GM18867 (cell line): ENCODE results near the gene SERINC5.

Experiments used
- ATAC-seq: cut with Tn5 transposase; IDR thresholded peaks from one replicate; pipeline ENCODE4 v1.9.1; 2021; ENCODE audit warnings: mild to moderate bottlenecking, moderate library complexity; ENCODE audit not compliant: unreplicated experiment

The SERINC5 gene

DNA sequence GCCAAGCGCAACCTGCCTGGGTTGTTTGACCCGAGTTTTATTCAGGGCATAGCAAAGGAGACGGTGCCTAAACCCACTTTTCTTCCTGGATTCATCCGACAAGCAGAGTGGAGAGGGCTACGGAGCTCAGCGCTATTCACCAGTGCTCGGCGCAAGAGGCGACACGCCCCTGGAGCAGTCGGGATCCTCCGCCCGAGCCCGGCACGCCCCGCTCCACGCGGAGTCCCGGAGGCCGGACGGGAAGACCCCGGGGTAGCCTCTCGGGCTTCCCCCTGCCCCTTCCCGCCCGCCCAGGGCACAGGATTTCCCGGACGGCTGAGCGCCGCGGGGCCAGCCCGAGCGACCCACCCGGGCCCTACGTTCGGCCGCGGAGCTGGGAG lies 427 bp downstream of the SERINC5 start:
- ATAC-seq: peak; percentile 33

DNA sequence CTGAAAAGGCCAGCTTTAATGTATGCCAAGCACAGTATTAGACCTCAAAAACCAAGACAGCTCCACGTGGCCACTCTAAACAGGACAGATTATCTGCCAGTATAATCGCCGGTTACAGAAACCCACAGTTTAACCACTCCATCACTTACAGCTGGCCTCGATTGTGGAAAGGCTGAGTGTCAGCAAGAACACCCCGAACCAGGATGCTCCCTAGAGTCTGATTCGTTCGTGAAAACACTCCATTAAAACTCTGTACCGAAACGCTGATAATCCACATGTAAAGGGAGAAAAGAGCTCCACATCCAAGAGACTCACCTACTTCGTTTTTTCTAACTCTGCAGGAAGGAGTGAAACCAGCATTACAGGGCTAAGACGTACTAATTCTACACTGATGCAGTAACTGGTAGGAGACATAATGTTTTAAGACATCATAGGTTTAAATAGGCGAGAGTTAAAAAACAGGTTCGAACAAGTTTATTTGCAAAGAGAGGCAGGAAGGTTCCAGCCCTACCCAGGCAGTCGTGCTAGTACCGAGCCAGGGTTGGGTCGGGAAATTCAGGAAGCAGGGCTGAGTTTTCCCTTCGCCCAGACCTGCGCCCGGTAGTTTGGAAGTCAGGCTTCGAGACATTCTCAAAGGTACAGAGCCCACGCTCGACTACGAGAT lies 949 bp downstream of the SERINC5 start:
- ATAC-seq: no peak

DNA sequence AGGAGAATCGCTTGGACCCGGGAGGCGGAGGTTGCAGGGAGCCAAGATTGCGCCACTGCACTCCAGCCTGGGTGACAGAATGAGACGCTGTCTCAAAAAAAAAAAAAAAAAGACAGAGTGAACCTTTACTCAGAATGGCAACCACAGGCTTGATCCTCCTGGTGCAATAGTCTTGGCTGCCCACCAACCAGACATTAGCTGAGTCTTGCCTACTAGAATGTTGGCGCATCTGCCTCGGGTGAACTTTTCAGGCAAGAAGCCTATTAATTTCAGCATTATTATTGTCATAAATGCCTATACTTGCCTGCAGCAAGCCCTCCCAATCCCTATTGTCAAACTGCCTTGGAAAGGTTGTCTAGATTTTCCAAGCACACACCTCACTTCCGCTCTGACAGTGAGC lies 4.2 kb downstream of the SERINC5 start:
- no peak for ATAC-seq

DNA sequence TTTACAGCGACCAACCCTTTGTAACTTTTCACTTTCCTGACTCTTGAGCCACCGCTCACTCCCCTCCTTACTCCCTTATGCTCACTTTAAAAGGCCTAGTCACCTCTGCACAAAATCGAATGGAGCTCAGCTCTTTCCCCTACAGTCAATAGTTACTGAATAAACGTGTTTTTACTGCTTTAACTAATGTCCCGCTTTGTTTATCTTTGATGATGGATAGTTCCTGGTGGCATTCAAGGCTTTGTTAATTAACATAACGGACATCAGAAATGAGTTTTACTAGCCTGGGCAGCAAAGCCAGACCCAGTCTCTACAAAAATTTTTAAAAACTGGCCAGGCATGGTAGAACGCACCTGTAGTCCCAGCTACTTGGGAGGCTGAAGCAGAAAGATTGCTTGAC lies 5.0 kb downstream of the SERINC5 start:
- ATAC-seq: no peak

DNA sequence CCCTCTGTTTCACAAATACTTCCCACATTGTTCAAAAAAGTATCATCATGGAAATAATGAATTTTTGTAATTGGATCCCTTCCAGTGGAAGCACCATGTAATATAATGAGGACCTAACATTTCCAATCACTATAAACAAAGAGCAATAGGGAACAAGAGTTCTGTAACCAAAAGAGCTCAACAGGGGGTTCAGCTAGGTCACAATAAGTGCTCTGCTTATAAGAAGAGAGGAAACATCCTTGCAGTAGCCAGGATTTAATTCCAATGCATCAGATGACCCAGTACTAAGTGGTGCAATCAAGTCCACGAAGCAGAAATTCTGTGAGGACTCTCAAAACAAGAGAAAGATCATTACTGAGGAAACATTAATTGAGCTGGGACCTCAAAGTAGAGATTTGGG lies 5.9 kb downstream of the SERINC5 start:
- no peak for ATAC-seq

DNA sequence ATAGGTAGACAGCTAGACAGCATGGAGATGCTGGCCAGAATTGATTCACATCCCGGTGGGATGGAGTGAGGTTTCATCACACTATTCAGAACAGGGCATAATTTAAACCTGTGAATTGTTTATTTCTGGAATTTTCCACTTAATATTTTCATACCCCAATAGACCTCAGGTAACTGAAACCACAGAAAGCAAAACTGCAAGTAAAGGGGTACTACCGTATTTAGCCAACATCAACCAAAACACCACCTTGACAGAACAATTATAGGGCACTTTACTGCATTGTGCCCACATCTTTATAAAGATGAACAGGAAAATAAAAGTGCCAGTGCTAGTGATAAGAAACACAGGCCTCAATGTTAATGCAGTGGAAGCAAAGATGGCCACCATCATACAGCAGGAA lies 7.5 kb downstream of the SERINC5 start:
- ATAC-seq: no peak

DNA sequence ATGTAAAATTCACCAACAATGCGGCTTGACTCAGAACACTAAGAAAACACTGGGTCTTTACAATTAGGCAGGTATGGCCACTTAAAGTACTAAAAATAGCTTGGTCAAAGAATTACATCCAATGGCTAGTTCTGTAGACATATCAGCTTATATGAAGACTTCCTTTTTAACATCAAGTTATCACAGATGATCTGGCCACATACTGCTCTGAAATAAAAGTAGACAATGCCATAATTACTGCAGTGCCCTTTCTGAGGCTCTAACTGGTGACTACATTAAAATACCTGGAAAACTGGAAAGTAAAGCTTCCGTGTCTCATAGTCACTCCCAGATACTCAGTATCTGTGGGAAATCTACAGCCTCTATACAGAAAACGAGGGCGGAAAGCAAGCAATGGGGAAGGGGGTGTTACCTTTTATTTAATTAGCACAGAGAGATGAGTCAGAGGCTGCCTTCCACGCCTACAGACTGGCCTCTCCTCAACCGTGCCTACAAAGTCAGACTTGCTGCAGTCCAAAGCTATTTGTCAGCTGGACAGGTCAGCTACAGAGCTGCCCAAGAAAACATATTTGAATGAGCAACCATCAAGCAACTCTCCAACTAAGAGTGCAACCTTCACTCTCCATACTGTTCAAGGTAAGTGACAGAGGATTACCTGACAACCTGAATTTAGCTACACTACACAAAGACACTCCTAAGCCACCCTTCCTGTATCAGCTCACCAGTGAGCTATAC lies 8.7 kb downstream of the SERINC5 start:
- ATAC-seq: peak; percentile 83

DNA sequence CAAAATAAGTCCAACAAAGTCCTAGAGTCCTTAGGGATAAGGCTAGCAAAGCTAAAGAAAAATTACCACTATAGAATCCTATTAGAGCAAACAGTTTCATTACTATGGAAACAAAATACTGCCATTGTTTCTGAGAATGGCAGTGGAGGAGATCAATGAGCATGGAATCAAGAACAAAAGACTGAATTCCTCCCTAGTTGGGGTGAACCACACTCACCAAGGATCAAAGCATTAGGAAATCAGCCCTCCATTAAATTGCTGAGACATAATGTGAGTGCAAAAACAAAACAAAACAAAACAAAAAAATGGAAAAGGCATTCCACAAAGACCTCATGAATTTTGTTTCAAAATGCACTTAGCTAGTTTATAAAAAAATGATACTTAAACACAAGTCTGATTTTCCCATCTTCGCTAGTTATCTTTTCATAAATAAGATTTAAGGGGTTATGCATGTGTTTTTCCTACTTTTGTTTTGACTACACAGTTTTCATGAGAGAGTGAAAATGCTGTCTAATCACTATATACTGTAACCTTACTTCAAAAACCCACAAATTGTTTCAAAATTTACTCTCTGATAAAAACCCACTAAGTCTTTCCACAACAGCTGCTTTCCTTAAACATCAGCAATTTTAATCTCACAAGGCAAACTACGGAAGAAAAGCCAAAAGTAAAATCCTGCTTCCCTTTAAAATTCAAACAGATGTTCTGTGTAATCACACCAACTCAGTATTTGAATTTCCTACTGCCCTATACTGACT lies 9.7 kb downstream of the SERINC5 start:
- no peak for ATAC-seq

DNA sequence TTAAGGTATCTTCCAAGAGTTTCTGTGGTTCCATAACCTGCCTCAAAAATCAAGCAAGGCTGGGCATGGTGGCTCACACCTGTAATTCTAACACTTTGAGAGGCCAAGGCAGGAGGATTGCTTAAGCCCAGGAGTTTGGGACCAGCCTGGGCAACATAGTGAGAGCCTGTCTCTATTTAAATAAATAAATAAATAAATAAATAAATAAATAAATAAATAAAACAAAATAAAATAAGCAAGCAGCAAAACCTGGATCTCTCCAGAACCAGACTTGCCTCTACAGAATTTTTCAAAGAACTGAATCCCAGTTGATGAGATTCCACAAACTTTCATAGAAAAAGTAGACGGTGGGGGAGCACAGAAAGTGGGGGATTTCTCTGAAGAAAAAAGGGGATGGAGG lies 12.3 kb downstream of the SERINC5 start:
- ATAC-seq: no peak

DNA sequence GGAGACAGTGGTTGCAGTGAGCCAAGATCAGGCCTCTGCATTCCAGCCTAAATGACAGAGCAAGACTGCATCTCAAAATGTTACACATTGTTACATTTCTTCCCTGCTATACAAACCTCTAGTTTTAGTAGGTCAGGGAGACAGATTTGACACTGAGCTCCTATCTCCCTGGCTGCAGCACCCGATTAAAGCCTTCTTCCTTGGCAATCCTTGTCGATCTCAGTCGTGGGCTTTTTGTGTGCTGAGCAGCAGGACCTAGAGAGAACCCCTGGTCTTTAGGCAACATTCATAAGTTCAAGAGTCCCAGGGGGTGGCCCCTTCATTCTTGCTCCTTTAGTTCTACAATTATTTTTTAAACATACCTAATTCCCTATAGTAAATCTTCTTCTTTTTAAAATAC lies 13.0 kb downstream of the SERINC5 start:
- ATAC-seq: no peak

DNA sequence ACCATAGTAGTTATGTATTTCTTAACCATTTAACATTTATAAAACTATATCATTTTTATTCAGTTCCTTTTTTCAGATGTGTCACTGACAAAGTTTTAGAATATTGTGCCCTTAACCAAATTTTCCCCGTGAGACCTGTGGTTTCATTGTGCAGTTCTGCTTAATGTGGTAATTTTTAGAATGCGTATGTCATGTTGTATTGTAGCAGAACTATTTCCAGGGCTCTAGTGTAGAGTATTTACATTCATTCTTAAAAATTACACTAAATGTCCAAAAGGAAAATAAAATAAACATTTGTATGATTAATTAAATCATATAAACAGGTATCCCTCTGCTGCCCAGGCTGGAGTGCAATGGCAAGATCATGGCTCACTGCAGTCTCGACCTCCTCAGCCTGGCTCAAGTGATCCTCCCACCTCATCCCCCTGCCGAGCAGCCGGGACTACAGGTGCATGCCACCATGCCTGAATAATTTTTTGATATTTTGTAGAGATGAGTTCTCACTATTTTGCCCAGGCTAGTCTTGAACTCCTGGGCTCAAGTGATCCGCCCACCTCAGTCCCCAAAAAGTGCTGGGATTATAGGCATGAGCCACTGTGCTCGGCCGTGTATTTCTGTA lies 15.4 kb downstream of the SERINC5 start:
- no peak for ATAC-seq

DNA sequence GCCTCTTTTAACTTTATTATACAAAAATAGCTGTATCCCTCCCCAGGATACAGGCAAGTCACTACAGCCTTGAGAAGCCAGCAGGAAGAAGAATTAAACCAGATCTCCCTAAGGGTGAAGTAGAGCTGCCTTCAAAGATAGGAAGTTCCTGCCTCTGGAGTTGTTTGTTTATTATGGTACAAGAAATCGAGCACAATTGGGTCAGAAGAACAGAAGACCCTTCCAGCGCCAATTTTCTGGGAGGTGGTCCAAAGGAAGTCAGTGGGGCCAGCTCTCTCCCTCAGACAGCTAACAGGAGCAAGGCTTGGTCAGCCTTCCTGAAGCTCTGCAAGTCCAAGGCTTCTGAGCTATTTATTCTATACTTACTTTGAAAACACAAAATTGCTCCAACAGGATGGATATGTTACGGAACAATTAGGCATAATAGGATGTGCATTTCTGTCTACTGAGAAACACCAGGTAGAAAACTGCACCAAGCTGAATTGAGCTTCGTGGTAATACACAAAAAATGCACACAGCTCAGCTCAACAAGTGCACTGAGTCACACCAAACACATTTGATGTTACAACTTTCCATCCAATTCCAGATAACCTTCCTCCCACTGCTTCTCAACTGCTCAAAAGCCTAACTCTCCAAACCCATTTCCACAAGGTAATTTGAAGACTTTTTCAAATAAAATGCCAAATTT lies 16.0 kb downstream of the SERINC5 start:
- no peak for ATAC-seq

DNA sequence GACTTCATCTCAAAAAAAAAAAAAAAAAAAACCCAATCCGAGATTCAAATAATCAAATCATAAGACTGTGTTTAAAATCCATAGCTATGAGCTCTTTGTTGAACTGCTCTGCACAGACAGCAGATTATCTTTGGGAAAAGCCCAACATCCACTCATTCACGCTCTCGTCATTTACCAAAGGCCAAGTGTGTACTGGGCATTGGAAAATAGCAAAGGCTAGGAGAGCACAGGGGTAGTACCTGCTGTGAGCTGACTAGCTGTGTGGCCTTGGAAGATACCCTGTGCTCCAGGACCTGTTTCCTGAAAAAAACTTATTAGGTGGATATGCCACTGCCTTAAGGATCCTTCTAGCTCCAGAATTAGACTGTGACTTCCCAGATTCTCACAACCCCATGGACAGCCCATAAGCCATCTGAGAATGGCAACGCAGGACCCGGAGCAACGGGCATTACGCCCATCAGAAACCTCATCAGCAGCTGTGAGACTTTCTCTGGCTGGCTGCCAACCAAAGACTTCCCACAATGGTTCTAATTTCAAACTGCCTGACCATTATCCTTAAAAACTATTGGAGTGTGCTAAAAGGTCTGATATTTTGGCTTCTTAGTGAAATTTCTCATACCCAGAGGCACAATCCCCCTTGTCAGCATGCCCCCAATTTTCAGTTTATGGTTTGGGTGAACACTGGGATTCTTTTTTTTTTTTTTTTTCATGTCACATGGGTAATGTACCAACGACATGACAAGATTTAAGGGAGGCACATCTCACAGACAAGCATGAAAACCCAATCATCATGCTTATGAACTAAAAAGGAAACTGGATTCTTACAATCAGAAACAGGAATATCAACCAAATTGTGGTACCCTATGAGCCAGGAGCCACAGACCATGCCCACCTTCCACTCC lies 16.8 kb downstream of the SERINC5 start:
- no peak for ATAC-seq

DNA sequence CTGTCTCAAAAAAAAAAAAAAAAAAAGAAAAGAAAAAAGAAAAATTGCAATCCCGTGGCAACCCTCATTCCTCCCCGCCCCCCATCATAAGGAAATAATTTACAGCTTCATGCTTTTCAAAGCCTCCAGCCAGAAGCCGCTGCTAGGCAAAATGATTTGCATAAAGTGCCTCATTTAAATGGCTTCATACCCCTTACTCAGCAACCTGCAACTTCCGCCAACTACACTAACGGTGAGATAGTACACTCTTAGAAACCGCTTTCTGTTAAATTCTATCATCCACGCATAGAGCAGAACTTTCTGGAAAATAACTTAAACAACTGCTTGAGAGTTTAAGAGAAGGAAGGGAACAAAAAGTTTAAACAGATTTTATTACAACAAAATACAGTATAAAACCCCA lies 17.8 kb downstream of the SERINC5 start:
- no peak for ATAC-seq

DNA sequence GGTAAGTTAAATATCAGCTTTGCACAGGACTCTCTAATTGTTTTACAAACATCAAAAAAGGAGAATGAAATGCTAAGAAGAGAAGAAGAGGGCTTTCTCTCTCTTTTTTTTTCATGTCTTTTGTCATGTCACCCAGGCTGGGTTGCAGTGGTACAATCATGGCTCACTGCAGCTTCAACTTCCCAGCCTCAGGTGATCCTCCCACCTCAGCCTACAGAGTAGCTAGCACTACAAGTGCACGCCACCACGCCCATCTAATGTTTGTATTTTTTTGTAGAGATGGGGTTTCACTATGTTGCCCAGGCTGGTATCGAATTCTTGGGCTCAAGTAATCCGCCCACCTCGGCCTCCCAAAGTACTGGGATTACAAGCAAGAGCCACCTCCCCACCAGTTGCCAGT lies 18.6 kb downstream of the SERINC5 start:
- ATAC-seq: no peak

DNA sequence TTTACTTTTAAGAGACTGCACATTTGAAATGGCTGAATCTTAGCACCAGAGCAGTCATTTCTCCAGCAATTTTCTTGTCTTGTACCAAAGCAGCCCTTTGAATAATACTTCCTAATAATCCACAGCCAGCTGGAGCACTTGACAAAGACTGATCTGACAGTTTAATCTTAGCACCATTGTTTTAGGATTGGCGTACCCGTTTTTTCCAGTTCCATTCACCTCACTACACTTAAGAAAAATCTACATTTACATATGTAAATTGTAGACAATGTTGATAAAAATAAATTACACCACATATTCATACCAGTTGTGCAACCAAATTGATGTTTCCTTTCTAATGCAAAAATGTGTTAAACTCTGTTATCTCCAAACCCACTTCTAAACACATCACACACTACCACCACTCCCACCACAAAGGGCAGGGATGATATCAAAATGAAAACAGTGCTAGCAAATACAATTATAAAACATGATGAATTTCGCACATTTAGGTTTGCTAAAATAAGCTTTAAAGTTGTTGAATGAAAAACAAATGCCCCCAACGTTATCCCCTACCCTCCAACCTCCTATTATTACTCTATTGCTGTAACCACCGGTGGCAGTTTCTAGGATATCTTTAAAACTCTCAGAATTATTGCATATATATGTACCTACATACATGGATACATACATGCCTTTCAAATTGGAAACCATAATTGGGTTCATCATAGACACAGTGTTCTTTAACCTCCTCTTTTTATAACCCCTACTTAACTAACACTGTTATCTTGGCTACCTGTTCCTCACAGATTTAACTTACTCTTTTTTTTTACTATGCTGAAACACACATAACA lies 21.5 kb downstream of the SERINC5 start:
- no peak for ATAC-seq

DNA sequence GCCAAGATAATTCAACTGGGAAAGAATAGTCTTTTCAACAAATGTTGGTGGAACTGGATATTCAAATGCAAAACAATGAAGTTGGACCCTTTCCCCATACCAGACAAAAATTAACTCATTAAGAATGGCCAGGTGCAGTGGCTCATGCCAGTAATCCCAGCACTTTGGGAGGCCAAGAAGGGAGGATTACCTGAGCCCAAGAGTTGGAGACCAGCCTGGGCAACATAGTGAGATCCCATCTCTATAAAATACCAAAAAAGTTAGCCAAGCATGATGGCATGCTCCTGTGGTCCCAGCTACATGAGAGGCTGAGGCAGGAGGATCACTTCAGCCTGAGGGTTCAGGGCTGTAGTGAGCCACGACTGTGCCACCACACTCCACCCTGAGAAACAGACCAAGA lies 24.2 kb downstream of the SERINC5 start:
- no peak for ATAC-seq

DNA sequence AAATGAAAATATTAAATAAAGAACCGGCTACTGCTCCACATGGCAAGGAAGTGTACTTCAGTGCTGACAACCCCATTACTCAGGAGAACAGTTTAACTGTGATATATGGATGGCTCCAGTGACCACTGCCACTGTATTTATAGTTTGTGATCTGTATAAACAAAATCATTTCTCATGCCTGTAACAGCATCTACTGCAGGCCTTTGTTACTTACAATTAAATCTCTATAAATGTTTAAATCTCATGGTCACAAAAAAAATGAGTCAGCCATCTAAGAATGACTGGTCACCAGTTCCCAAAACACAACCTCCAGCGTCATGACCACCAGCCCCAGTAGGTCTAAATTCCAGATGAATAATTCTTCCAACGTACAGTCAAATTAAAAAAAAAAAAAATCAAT lies 24.6 kb downstream of the SERINC5 start:
- ATAC-seq: no peak
